ENCODE measurements around the gene FAM153A.
"Not testable (repeated sequence)": the region's sequence is repeated elsewhere in the genome, so short reads cannot be mapped to it uniquely, and the experiment has no call there.

FAM153A gene

DNA sequence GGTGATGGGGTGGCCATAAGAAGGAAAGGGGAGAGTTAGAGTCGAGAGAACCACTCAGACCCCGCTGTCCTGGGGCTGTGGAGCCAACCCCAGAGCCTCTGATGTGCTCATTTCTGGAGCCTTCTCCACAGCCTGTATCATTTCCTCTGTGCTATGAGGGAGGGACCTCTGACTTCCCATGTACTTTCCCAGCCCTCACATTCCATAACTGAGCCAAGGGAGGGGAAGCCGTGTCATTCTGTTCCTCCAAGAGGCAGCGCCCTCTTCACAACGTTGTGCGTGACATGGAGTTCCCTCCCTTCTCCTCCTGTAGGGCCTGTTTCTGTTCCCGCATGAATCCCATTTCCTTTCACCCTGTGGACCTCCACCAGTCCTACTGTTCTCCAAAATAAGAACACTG, 57.8 kb downstream of the FAM153A start:
- not testable (repeated sequence) for DNase-seq (ENCODE audit: low read depth)

DNA sequence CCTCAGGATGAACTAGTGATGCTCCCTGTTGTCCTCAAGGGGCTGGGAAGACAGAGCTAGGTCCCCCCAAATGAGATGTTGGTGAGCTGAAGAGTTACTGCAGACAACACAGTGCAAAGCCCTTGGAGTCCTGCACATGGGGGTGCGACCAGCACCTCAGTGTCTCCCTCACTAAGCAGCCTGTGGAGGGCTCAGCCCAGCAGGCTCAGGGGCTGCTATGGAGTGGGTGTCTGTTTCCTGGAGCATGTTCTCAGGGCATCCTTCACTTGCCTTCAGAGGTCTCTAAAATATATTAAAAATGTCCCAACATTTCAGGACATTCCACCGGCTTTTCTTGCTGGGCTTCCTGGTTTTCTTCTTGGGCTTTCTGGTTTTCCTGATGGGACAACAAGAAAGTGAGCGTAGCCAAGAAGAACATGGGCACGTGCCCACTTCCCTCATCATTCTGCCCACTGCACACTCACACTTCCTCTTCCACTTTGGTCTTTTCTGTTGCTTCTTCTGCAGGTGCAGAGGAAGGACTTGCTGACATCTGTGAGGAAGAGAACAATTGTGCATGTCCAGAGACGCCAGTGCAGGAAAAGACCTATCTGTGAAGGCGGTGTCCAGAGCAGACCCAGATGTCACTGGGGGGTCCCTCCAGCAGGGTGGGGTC, 58.7 kb downstream of the FAM153A start:
- DNase-seq (ENCODE audit: low read depth): not testable (repeated sequence)

DNA sequence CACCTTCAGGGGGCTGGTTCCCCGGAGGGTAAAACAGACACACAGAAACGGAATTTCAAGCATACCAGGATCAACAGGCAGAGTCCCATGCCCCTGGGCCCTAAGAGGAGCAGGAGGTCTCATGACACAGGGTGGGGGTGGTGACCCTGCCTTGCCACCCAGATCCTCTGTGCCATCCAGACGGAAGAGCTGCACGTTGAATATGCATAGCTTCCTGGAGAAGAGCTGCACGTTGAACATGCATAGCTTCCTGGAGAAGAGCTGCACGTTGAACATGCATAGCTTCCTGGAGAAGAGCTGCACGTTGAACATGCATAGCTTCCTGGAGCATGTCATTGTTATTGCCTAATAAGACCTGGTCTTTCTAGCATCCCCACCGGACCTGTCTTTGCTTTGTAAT, 59.9 kb downstream of the FAM153A start:
- DNase-seq (ENCODE audit: low read depth): not testable (repeated sequence)

DNA sequence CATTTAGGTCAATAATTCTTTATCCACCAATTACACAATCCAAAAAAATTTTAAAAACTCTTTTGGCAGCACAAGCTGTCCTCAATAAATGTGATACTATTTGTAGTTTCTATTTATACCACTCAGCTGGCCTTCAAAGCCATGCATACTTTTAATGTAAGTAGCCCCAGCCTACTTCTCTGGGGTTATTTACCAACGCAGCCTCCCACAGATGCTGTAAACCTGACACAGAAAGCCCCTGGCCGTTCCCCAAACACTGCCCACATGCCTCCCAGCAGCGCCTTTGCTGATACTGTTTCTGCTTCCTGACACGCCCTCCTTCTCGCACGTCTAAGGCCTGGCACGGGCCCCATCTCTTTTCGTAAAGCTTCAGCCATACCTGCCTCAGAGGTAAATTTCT, 62.7 kb downstream of the FAM153A start:
- DNase-seq (ENCODE audit: low read depth): not testable (repeated sequence)

DNA sequence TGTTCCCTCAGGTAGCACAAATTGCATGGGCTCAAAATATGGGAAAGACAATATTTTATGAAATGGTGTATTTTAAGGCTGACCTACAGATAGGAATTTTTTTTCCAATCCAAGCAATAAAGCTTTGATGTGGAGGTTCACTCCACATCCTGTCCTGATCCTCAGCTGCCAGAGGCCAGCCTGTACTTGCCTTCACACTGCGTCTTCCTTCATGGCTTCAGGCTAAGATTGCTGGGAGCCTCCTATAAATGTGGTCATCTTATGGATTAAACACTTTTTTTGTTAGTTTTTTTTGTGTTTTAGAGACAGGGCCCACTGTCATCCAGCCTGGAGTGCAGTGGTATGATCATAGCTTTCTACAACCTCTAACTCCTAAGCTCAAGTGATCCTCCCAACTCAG, 67.3 kb downstream of the FAM153A start:
- not testable (repeated sequence) for DNase-seq (ENCODE audit: low read depth)

DNA sequence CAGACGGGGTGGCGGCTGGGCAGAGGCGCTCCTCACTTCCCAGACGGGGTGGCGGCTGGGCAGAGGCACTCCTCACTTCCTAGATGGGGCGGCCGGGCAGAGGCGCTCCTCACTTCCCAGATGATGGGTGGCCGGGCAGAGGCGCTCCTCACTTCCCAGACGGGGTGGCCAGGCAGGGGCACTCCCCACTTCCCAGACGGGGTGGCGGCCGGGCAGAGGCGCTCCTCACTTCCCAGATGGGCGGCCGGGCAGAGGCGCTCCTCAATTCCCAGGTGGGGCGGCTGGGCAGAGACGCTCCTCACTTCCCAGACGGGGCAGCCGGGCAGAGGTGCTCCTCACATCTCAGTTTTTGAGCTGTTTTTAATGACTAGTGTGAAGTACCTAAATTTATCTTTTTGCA, 86.6 kb downstream of the FAM153A start:
- DNase-seq (ENCODE audit: low read depth): not testable (repeated sequence)

DNA sequence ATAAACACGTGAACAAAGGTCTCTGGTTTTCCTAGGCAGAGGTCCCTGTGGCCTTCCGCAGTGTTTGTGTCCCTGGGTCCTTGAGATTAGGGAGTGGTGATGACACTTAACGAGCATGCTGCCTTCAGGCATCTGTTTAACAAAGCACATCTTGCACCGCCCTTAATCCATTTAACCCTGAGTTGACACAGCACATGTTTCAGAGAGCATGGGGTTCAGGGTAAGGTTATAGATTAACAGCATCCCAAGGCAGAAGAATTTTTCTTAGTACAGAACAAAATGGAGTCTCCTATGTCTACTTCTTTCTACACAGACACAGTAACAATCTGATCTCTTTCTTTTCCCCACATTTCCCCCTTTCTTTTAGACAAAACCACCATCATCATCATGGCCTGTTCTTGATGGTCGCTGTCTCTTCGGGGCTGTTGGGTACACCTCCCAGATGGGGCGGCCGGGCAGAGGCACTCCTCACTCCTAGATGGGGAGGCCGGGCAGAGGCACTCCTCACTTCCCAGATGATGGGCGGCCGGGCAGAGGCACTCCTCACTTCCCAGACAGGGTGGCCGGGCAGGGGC, 87.3 kb downstream of the FAM153A start:
- DNase-seq (ENCODE audit: low read depth): not testable (repeated sequence)

DNA sequence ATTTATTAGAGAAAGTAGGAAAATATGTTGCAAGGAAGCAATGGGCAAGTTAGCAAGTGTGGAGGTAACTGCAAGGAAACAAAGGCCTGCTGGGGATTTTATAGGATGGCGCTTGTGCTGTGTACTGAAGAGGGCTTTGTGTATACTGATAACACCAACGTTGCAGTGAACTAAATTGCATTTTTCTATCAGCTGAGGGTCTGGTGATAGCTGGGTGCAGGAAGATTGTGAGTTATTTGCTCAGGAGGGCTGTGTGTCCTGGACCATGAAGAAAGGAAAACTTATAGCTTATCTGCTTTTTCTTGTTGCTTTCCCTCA, 88.2 kb downstream of the FAM153A start:
- DNase-seq (ENCODE audit: low read depth): not testable (repeated sequence)

DNA sequence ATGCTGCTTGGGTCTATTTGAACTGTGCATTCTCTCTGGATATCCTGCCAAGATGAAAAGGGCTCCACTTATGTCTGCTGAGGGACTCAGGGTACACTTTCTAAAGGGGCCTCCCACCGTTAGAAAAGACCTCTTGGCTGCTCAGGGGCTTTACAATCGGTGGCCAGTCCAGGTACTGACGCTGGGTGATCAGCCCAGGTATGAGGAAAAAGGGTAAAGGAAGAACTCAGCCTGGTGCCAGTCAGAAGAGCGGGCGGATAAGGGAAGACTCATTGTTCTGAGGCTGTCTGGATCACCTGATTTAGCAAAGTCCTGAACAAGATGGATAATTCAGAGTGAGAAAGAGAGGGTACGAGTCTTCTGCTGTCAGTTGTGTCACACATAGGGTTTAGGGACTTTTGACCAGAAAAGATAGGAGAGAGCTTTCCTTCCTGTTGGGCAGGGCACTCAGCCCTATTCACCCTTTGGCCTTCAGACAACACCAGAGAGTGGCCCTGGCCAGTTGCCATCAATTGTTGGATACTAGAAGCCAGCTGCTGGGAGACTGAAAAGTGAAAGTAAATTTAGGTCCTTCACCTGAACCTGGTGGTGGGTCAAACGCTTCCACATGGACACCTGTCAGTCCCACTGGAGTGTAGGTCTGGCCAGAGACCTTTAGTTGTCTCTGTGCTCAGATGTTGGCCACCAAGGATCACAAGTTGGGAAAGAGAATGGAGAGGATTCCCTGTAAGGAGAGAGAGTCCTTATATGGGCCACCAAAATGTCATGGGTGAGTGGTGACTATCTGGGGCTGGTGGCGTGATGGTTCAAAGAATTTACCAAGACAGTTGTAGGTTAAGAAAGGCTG, 88.8 kb downstream of the FAM153A start:
- not testable (repeated sequence) for DNase-seq (ENCODE audit: low read depth)

DNA sequence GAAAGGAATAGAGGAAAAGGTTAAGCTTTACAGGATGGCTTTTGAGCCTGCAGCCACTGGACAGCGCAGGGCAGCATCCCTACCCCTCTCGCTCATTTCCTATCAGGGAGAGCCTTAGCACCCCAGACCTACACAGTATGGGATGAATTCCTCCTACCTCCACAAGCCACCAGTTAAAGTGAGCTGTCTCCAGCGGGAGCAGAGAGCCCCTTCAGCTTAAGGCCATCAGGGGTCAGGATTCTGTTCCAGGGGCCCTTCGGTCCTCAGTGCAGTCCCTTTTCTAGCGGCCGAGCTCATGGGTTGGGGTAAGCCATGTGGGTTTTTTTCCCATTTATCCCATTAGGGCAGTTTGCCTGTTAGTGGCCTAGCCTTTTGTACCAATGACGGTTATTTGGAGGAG, 89.7 kb downstream of the FAM153A start:
- DNase-seq (ENCODE audit: low read depth): not testable (repeated sequence)

DNA sequence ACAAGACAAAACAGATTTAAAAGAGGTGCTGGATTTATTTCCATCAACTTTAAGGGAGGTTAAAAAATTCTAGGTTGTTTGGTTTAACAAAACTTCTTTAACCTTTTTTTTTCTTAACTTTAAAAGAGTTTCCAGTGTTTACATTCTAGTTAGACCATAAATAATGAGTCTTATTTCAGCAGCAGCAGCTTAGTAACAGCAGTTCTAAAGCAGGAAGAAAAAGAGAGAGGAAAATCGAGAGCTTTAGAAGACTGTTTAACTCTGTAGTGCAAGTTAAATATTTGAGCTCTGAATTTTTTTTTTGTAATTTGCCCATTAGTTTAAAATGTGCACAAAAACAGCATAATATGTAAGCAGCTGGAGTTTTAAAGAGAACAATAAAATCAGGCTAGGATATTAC, 90.2 kb downstream of the FAM153A start:
- DNase-seq (ENCODE audit: low read depth): not testable (repeated sequence)

DNA sequence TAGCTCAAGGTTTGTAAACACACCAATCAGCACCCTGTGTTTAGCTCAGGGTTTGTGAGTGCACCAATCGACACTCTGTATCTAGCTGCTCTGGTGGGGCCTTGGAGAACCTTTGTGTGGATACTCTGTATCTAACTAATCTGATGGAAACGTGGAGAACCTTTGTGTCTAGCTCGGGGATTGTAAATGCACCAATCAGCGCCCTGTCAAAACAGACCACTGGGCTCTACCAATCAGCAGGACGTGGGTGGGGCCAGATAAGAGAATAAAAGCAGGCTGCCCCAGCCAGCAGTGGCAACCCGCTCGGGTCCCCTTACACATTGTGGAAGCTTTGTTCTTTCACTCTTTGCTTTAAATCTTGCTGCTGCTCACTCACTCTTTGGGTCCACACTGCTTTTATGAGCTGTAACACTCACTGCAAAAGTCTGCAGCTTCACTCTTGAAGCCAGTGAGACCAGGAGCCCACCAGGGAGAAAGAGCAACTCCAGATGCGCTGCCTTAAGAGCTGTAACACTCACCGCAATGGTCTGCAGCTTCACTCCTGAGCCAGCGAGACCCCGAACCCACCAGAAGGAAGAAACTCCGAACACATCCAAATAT, 93.6 kb downstream of the FAM153A start:
- DNase-seq (ENCODE audit: low read depth): not testable (repeated sequence)

DNA sequence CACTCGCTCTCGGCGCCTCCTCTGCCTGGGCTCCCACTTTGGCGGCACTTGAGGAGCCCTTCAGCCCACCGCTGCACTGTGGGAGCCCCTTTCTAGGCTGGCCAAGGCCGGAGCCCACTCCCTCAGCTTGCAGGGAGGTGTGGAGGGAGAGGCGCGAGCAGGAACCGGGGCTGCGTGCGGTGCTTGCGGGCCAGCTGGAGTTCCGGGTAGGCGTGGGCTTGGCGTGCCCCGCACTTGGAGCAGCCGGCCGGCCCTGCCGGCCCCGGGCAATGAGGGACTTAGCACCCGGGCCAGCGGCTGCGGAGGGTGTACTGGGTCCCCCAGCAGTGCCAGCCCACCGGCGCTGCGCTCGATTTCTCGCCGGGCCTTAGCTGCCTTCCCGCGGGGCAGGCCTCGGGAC, 94.6 kb downstream of the FAM153A start:
- not testable (repeated sequence) for DNase-seq (ENCODE audit: low read depth)

DNA sequence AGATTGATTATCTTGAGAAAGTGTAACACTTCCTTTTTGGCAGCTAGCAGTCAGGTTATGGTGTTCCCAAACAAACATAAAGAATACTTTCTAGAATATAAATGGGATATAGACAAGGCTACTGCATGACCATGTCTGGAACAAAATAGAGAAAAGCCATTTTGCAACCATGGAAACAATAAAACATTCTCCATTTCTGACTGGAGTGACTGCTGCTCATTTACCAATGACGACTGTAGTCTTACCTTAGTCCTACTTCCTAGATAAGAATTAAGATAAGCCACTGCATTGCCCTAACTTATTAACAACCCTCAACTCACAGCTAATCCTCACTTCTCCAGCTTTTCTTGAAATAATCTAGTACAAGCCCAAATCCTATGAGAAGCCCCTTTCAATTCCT, 100.8 kb downstream of the FAM153A start:
- not testable (repeated sequence) for DNase-seq (ENCODE audit: low read depth)

All from fibroblast of gingiva (primary cell).